GM18517 (cell line): Measurements from ENCODE around the gene SMU1.
"Not testable (repeated sequence)": the region's sequence is repeated elsewhere in the genome, so short reads cannot be mapped to it uniquely, and the experiment has no call there.

Experiments used
- ATAC-seq: cut with Tn5 transposase; IDR thresholded peaks from one replicate; pipeline ENCODE4 v1.9.1; 2021; ENCODE audit warnings: mild to moderate bottlenecking, moderate library complexity; ENCODE audit not compliant: unreplicated experiment

The SMU1 gene

DNA sequence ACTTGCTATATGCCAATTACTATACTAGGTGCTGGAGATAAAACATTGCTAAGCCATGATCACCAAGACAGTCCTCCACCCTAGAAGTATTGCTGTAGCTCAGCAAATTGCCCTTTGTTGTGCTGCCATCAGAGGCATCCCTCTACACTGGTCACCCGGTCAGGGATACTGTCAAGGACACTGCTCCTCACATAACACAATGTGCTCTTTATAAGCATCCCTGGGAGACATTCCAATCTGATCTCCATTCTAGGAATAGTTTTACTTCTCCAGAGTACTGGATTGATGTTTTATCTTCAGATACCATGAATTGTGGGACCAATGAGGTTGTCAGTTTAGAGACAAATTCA lies 61.8 kb downstream of the SMU1 start:
- no peak for ATAC-seq

DNA sequence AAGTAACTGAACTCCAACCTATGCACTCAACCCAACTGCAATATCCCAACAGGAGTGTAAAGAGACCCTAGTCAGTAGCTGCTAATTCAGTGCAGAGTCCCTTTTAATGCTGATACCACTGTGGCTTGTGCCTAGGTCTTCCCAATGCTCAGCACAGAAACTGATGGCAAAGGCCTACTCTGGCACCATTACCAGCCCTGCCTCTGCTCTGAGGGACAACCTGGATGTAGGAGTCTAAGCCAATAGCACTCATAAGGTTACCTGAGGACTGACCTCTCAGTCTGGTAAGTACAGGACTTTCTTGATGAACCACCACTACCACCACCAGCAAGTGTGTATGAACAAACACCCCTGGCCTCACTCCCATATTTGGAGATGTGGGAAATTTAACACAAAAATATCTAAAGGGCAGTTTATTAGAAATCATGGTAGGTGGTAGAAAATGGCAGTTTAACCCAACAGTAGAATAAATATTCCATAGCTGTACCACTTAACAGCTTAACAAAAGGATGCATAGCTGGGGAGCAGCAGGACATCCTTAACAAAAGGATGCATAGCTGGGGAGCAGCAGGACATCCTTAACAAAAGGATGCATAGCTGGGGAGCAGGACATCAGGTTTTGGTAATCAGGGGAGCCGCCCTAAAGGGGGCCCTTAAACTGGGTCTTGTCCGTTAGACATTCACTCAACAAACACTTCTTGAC lies 62.4 kb downstream of the SMU1 start:
- ATAC-seq: no peak

DNA sequence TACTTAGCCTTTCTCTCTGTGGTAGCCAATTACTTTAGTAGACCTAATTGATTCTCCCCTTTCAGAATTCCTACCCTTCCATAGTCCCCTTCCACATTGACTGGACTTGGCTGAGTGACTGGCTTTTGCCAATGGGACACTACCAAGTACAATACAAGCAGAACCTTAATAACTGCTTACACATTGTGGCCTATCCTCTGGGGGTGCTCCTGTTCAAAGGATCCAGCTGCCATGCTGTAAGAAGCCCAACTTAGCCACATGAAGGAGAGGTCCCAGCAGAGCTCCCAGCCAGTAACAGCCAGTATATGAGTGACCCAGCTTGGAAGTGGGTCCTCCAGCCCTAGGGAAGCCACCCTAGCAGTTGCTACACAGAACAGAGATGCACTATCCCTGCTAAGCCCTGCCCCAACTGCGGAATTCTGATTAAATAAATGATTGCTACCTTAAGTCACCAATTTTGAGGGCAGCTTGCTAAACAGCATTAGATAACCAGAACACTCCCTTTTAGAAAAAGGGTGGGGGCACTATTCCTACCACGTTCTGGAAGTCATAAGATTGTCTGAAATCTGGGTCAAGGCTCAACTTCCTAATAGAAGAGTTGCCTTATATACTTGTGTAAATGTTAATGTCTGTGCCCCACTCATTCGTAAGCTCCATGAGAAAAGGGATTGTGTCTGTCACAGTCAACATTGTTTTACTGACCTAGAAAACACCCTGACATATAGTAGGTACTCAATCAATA lies 64.0 kb downstream of the SMU1 start:
- ATAC-seq: no peak

DNA sequence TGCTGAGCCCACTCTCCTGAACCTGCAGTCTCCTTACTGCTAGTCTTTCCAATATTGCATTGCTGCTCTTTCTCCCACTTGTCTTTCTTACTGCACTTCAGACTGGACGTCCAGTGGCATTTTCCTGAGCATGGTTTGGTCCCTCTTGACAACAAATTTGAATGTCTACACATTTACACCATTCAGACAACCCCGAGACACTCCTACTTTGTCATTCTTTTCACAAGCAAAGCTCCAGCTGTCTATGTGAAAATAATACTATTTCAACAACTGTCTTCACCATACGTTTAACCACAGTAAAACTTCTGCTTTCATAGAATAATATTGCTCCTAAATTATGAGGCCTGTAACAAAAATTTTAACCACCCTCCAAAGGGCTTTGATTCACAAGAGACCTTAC lies 64.6 kb downstream of the SMU1 start:
- no peak for ATAC-seq

DNA sequence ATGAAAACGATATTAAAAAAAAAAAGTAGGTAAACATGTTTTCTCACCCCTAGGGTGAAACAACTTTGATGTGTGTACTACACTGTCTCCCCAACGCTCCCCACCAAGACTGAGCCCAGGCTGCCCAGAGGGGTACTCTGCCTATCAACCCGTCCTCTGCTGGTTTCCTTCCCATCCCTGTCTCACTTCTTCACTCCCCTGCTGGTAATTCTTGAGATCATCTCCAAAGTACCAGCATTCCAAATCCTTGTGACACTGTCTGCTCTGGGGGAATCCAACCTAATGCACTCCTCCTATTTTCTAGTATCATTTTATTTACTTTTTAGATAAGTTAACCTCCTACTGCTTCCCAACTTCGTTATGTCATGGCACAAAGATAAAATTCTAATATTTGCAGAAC lies 68.7 kb downstream of the SMU1 start:
- no peak for ATAC-seq

DNA sequence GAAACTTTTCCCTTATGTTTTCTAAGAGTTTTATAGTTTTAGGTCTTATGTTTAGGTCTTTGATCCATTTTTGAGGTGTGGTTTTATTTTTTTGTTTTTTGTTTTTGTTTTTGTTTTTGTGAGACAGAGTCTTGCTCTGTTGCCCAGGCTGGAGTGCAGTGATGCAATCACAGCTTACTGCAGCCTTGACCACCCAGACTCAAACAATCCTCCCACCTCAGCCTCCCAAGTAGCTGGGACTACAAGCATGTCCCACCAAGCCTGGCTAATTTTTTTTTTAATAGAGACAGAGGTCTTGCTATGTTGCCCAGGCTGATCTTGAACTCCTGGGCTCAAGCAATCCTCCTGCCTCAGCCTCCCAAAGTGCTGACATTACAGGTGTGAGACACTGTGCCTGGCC lies 71.1 kb downstream of the SMU1 start:
- ATAC-seq: not testable (repeated sequence)

DNA sequence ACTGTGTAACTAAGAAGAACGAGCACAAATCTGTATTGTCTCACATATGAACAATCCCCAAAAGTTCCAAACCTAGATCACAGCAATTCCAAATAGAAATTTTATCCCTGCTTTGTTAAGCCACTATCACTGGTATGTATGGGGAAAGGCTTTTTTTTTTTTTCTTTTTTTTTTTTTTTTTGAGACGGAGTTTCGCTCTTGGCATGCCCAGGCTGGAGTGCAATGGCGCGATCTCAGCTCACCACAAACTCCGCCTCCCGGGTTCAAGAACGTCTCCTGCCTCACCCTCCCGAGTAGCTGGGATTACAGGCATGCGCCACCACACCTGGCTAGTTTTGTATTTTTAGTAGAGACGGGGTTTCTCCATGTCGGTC lies 75.8 kb downstream of the SMU1 start:
- not testable (repeated sequence) for ATAC-seq

DNA sequence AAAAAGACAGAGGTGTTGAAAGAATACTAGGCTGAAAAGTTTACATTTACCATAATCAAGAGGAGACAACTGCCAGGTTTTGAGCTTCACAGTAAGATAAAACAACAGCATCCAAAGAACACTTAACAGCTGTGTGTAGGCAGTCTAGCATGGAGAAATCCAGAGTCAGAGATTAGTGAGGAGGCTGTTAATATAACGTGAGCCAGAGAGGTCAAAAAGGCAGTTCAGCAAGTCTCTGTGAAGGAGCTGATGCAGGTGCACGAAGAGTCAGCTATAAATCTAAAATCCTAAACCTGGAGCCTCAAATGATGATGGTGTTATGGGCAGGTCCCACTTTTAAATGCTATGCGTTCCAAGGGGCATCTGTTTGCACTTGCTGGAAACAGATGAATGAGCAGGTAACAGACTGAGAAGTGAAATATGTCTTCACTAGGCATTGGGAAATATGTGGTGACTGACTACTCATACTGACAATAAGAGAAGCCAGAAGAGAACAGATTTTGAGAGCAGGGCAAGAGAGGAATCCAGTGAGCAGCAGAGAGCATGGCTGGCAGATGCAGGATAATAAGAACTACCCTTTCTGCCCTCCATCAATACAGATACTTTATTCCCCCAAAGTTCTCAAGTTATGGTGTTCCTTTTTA lies 83.8 kb downstream of the SMU1 start:
- no peak for ATAC-seq

DNA sequence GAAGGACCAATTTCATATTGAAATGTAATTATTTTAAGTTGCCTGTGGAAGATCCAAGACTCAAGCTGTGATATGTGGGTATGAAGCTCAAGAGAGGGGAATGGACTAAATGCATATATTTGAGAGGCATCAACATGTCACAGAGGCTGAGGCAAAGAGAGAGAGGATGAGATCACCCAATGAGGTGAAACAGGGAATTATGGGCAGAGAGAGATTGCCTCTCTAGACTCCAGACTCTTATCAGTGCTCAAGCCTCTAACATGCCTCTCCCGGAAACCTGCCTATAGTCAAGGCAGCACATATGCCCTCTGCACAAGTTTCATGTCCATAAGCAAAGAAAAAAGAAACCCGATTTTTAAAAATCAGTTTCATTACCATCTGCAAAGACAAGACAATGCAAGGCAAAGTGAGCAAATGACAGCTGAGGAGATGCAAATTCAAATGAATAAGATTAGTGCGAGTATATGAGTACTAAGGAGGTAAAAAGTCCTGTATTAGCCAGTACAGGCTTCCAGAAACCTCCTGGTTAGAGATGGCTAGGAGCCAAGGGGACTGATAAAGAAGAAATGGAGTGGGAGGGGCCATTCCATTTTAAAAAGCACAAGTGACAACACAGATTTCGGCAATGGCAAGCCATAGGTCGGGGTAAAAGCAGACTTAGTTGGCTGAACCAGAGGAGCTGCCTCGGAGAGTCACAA lies 84.4 kb downstream of the SMU1 start:
- no peak for ATAC-seq
